Activated CD8-positive, alpha-beta memory T cell treated with anti-CD3 and anti-CD28 coated beads, Interleukin-2, amount 50 U/mL, for 1 hour (primary cell): ENCODE data around the gene EIF5A2.
"Not testable (repeated sequence)": the region's sequence is repeated elsewhere in the genome, so short reads cannot be mapped to it uniquely, and the experiment has no call there.

Source experiments
- DNase-seq: peaks from one replicate; pipeline ENCODE4 v3.0.0-alpha.2; 2020; ENCODE audit errors: extremely low read depth

Gene EIF5A2

DNA sequence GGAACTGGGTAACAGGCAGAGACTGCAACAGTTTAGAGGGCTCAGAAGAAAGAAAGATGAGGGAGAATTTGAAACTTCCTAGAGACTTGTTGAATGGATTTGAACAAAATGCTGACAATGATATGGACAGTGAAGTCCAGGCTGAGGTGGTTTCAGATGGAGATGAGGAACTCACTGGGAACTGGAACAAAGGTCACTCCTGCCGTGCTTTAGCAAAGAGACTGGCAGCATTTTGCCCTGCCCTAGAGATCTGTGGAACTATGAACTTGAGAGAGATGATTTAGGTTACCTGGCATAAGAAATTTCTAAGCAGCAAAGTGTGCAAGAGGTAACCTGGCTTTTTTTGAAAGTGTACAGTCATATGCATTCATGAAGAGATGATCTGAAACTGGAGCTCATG, 11.7 kb downstream of the EIF5A2 start:
- no peak for DNase-seq

DNA sequence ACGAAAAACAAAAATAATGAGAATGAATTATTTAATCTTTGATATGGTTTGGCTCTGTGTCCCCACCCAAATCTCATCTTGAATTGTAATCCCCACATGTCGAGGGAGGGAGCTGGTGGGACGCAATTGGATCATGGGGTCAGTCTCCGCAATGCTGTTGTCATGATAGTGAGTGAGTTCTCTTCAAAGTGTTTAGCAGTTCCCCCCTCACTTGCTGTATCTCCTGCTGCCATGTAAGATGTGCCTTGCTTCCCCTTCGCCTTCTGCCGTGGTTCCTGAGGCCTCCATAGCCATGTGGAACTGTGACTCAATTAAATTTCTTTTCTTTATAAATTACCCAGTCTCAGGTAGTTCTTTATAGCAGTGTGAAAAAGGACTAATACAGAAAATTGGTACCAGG, 12.1 kb downstream of the EIF5A2 start:
- not testable (repeated sequence) for DNase-seq

- DNase-seq = no peak
Measured at GRCh38 chr3:170893895-170894294, 14.5 kb downstream of the EIF5A2 start.

- no peak for DNase-seq
Measured at GRCh38 chr3:170889630-170890029, 18.8 kb downstream of the EIF5A2 start.

DNA sequence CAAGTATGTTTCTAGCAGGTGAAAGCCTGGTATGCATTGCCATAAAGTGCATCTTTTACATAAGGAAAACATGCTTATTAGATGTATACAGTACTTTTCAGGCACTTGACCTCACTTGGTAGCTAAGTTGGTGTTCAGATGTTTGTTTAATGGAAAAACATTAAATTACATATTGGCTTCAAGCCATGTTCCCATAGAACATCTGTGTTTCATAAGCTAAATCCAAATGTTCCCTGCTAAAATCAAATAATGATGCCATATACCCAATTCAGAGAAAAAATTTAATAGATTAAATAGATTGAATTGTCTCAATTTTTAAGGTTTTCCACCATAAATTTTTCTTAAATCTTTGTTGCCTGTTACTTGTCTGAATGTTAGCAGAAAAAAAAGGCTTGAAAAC, 19.3 kb downstream of the EIF5A2 start:
- no peak for DNase-seq

DNA sequence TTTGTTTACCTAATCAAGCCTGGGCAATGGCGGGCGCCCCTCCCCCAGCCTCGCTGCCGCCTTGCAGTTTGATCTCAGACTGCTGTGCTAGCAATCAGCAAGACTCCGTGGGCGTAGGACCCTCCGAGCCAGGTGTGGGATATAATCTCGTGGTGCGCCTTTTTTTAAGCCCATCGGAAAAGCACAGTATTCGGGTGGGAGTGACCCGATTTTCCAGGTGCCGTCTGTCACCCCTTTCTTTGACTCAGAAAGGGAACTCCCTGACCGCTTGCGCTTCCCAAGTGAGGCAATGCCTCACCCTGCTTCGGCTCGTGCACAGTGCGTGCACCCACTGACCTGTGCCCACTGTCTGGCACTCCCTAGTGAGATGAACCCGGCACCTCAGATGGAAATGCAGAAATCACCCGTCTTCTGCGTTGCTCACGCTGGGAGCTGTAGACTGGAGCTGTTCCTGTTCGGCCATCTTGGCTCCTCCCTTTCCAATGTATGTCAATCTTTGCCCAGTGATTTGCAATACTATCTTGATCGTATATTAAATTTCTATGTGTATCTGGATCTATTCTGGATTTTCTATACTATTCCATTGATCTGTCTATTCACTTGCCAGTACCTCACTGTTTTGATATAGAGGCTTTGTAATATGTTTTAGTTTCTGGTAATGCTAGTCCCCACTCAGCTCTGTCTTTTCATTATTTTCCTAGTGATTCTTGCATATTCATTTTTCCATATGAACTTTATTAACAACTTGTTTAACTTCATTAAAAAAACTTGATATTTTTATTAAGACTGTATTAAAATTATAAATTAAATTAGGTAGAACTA, 24.1 kb downstream of the EIF5A2 start:
- DNase-seq = not testable (repeated sequence)

GRCh38 chr3:170878688-170879087, 29.7 kb downstream of the EIF5A2 start:
- DNase-seq = not testable (repeated sequence)

- DNase-seq = not testable (repeated sequence)
Measured at GRCh38 chr3:170877311-170877710, 31.1 kb downstream of the EIF5A2 start.

DNA sequence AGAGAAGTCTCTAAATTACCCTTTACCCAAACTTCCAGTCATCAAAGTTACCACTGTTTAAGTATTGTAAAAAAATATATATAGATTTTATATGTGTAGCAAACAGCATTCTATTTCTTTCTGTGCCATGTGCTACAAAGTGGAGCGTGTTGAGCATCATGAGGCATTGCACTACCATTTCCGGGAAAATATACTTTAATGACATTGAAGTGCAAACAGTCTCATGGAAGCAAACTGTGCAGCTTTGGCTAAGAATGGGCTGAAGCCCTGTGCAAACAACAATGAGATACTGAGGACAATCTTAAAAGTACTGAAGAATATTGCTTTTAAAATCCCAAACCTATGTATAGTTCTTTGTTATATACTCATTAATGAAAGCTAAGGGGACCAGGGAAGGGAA, 31.9 kb downstream of the EIF5A2 start:
- no peak for DNase-seq

- DNase-seq = peak; percentile 81
Measured at GRCh38 chr3:170869645-170870593, 38.5 kb downstream of the EIF5A2 start, which contains the start of gene RPL22L1. RPL22L1 (minus strand) TSS chr3:170870195; CDS start chr3:170870167, 28 bp downstream.

- no peak for DNase-seq
Measured at GRCh38 chr3:170869239-170869590, 39.2 kb downstream of the EIF5A2 start.

DNA sequence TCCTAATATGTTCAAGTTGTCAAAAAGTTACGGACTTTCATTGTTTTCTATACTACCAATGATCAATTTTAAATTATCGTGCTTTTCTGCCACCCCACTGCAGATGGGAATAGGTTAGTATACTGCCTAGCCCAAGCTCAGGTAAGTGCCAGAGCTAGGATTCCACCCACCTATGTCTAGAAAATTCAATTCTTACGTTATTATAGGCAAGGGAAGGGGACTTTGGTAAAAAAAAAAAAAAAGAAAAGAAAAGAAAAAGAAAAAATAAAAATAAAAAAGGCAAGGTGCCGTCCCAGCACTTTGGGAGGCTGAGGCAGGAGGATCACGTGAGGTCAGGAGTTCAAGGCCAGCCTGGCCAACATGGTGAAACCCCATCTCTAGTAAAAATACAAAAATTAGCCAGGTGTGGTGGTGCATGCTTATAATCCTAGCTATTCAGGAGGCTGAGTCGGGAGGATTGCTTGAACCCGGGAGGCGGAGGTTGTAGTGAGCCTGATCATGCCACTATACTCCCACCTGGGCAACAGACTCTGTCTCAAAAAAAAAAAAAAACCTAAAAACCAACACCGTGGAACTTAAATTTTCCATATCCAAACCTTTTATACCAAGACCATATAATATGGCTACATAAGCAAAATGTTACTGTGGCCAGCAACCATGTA, 39.7 kb downstream of the EIF5A2 start:
- no peak for DNase-seq

- no peak for DNase-seq
Measured at GRCh38 chr3:170867143-170867937, 41.1 kb downstream of the EIF5A2 start.

DNA sequence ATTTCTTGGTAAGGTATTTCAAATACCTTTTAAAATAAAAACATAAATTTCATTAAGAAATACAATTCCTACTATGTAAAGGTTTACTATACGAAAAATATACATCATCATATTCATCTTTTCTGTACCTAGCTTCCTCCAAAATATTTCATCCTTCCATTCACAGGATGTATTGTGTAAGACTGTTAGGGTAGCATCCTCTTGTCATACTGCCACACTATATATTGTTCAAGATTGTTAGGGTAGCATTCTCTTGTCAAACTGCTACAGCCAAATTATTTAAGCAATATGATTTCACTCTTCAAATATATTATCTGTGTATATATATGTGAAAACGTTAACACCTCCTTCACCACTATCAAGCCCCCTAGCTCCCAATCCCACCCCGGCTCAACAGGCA, 41.9 kb downstream of the EIF5A2 start:
- DNase-seq = no peak

- no peak for DNase-seq
Measured at GRCh38 chr3:170865209-170866094, 43.0 kb downstream of the EIF5A2 start.

DNA sequence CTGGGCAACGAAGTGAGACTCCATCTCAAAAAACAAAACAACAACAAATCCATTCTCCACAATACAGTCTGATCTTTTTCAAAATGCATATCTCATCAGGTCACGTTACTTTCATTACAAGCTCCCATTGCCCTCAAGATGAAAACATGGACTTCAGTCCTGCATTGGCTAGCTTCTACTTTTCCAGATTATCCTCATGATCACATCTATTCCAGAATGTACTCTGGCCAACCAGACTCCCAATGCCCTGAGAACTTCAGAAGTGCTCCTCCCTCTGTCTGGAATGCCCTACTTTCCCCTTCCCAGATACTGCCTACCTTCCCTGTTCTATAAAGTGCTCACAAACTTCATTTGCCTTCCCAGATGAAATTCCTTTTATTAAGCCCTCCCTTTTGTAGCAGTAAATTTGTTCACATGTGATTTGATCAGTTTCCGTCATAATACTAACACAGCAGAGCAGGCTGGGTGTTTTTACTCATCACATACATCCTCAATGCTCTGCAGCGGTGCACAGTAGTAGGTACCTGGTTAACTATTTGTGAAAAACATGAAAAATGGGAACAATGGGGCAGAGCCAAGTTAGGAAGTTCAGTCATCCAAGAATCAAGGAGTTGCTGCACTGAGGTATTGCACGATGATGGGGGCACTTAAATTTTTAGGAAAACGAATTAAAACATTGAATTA, 43.8 kb downstream of the EIF5A2 start:
- DNase-seq = no peak

- no peak for DNase-seq
Measured at GRCh38 chr3:170863816-170864215, 44.6 kb downstream of the EIF5A2 start.

GRCh38 chr3:170862618-170863374, 45.6 kb downstream of the EIF5A2 start:
- no peak for DNase-seq

DNA sequence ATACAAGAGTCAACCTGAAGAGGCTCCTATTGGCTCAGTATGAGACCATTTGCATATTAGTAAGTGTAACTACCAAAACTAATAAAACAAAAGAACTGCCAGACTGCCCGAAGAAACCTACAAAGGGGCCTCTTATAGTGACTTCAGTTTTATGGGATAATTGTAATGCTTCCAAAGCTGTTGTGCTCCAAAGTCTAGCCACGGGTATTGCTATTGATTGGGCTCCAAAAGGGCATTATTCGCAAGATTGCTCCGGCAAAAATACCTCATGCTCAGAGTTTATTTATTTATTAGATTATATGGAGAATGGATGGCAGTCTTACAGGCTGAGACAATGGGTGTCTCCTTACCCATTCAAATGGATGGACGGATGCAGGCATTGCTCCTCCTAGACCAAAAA, 49.8 kb downstream of the EIF5A2 start:
- DNase-seq = no peak
